GM18870 (cell line): Measurements from ENCODE around the gene CRAMP1.

Experiments used
- ATAC-seq: cut with Tn5 transposase; IDR thresholded peaks from one replicate; pipeline ENCODE4 v1.9.1; 2021; ENCODE audit warnings: moderate library complexity; ENCODE audit not compliant: unreplicated experiment

Gene CRAMP1

GRCh38 chr16:1677942-1678499, 65.9 kb downstream of the CRAMP1 start, which contains the start of gene JPT2:
TSS of gene JPT2 (plus strand) at chr16:1678279. CDS start at chr16:1678313, 34 bp downstream.
- ATAC-seq: peak; percentile 79

- ATAC-seq: no peak
Measured at GRCh38 chr16:1678500-1679098, 66.4 kb downstream of the CRAMP1 start.

- ATAC-seq: no peak
Measured at GRCh38 chr16:1680361-1680760, 68.2 kb downstream of the CRAMP1 start.

- ATAC-seq: no peak
Measured at GRCh38 chr16:1681032-1681431, 68.9 kb downstream of the CRAMP1 start.

GRCh38 chr16:1687427-1688316, 75.5 kb downstream of the CRAMP1 start:
- no peak for ATAC-seq

GRCh38 chr16:1688807-1689560, 76.8 kb downstream of the CRAMP1 start:
- no peak for ATAC-seq

- ATAC-seq: no peak
Measured at GRCh38 chr16:1689853-1690252, 77.7 kb downstream of the CRAMP1 start.

- no peak for ATAC-seq
Measured at GRCh38 chr16:1690810-1691209, 78.7 kb downstream of the CRAMP1 start.

- no peak for ATAC-seq
Measured at GRCh38 chr16:1691276-1691675, 79.1 kb downstream of the CRAMP1 start.

GRCh38 chr16:1691956-1692355, 79.8 kb downstream of the CRAMP1 start:
- no peak for ATAC-seq

- no peak for ATAC-seq
Measured at GRCh38 chr16:1696863-1697262, 84.7 kb downstream of the CRAMP1 start.

- ATAC-seq: no peak
Measured at GRCh38 chr16:1698680-1699079, 86.5 kb downstream of the CRAMP1 start.

GRCh38 chr16:1700246-1700645, 88.1 kb downstream of the CRAMP1 start:
- no peak for ATAC-seq

- ATAC-seq: no peak
Measured at GRCh38 chr16:1701216-1701878, 89.2 kb downstream of the CRAMP1 start.

- ATAC-seq: peak; percentile 6
Measured at GRCh38 chr16:1705324-1705687, 93.1 kb downstream of the CRAMP1 start.

- peak; percentile 59 for ATAC-seq
Measured at GRCh38 chr16:1705688-1706385, 93.7 kb downstream of the CRAMP1 start, which contains the start of gene MAPK8IP3. TSS of gene MAPK8IP3 (plus strand) at chr16:1706195. CDS start at chr16:1706340, 145 bp downstream.

GRCh38 chr16:1706386-1707192, 94.4 kb downstream of the CRAMP1 start:
- peak; percentile 32 for ATAC-seq

GRCh38 chr16:1707193-1707790, 95.1 kb downstream of the CRAMP1 start:
- ATAC-seq: no peak
